GM21723 (cell line): ENCODE results near the gene MAPT.
"Not testable (repeated sequence)": the region's sequence is repeated elsewhere in the genome, so short reads cannot be mapped to it uniquely, and the experiment has no call there.

Source experiments
- ATAC-seq: cut with Tn5 transposase; IDR thresholded peaks from one replicate; pipeline ENCODE4 v1.9.1; 2021; ENCODE audit warnings: mild to moderate bottlenecking, moderate library complexity; ENCODE audit not compliant: unreplicated experiment

The MAPT gene

GRCh38 chr17:46002973-46003316 lies 108.6 kb downstream of the MAPT start:
- no peak for ATAC-seq

DNA sequence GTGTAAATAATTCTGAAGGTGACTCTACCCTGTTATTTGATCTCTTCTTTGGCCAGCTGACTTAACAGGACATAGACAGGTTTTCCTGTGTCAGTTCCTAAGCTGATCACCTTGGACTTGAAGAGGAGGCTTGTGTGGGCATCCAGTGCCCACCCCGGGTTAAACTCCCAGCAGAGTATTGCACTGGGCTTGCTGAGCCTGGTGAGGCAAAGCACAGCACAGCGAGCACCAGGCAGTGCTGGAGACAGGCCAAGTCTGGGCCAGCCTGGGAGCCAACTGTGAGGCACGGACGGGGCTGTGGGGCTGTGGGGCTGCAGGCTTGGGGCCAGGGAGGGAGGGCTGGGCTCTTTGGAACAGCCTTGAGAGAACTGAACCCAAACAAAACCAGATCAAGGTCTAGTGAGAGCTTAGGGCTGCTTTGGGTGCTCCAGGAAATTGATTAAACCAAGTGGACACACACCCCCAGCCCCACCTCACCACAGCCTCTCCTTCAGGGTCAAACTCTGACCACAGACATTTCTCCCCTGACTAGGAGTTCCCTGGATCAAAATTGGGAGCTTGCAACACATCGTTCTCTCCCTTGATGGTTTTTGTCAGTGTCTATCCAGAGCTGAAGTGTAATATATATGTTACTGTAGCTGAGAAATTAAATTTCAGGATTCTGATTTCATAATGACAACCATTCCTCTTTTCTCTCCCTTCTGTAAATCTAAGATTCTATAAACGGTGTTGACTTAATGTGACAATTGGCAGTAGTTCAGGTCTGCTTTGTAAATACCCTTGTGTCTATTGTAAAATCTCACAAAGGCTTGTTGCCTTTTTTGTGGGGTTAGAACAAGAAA lies 109.8 kb downstream of the MAPT start:
- ATAC-seq, result no peak

GRCh38 chr17:46006082-46006481 lies 111.7 kb downstream of the MAPT start:
- ATAC-seq, result not testable (repeated sequence)

DNA sequence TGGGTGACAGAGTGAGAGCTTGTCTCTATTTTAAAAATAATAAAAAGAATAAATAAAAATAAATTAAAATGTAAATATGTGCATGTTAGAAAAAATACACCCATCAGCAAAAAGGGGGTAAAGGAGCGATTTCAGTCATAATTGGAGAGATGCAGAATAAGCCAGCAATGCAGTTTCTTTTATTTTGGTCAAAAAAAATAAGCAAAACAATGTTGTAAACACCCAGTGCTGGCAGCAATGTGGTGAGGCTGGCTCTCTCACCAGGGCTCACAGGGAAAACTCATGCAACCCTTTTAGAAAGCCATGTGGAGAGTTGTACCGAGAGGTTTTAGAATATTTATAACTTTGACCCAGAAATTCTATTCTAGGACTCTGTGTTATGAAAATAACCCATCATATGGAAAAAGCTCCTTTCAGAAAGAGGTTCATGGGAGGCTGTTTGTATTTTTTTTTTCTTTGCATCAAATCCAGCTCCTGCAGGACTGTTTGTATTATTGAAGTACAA lies 113.2 kb downstream of the MAPT start:
- no peak for ATAC-seq

DNA sequence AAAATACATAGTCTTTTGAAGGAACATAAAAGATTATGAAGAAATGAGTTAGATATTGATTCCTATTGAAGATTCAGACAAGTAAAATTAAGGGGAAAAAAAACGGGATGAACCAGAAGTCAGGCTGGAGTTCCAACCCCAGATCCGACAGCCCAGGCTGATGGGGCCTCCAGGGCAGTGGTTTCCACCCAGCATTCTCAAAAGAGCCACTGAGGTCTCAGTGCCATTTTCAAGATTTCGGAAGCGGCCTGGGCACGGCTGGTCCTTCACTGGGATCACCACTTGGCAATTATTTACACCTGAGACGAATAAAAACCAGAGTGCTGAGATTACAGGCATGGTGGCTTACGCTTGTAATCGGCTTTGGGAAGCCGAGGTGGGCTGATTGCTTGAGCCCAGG lies 114.2 kb downstream of the MAPT start:
- ATAC-seq, result no peak

DNA sequence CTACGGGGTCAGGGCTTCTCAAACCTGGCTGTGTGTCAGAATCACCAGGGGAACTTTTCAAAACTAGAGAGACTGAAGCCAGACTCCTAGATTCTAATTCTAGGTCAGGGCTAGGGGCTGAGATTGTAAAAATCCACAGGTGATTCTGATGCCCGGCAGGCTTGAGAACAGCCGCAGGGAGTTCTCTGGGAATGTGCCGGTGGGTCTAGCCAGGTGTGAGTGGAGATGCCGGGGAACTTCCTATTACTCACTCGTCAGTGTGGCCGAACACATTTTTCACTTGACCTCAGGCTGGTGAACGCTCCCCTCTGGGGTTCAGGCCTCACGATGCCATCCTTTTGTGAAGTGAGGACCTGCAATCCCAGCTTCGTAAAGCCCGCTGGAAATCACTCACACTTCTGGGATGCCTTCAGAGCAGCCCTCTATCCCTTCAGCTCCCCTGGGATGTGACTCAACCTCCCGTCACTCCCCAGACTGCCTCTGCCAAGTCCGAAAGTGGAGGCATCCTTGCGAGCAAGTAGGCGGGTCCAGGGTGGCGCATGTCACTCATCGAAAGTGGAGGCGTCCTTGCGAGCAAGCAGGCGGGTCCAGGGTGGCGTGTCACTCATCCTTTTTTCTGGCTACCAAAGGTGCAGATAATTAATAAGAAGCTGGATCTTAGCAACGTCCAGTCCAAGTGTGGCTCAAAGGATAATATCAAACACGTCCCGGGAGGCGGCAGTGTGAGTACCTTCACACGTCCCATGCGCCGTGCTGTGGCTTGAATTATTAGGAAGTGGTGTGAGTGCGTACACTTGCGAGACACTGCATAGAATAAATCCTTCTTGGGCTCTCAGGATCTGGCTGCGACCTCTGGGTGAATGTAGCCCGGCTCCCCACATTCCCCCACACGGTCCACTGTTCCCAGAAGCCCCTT lies 115.6 kb downstream of the MAPT start:
- no peak for ATAC-seq

DNA sequence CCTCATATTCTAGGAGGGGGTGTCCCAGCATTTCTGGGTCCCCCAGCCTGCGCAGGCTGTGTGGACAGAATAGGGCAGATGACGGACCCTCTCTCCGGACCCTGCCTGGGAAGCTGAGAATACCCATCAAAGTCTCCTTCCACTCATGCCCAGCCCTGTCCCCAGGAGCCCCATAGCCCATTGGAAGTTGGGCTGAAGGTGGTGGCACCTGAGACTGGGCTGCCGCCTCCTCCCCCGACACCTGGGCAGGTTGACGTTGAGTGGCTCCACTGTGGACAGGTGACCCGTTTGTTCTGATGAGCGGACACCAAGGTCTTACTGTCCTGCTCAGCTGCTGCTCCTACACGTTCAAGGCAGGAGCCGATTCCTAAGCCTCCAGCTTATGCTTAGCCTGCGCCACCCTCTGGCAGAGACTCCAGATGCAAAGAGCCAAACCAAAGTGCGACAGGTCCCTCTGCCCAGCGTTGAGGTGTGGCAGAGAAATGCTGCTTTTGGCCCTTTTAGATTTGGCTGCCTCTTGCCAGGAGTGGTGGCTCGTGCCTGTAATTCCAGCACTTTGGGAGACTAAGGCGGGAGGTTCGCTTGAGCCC lies 116.3 kb downstream of the MAPT start:
- ATAC-seq, result no peak

DNA sequence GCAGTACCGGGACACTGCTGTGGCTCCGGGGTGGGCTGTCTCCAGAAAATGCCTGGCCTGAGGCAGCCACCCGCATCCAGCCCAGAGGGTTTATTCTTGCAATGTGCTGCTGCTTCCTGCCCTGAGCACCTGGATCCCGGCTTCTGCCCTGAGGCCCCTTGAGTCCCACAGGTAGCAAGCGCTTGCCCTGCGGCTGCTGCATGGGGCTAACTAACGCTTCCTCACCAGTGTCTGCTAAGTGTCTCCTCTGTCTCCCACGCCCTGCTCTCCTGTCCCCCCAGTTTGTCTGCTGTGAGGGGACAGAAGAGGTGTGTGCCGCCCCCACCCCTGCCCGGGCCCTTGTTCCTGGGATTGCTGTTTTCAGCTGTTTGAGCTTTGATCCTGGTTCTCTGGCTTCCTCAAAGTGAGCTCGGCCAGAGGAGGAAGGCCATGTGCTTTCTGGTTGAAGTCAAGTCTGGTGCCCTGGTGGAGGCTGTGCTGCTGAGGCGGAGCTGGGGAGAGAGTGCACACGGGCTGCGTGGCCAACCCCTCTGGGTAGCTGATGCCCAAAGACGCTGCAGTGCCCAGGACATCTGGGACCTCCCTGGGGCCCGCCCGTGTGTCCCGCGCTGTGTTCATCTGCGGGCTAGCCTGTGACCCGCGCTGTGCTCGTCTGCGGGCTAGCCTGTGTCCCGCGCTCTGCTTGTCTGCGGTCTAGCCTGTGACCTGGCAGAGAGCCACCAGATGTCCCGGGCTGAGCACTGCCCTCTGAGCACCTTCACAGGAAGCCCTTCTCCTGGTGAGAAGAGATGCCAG lies 117.6 kb downstream of the MAPT start:
- ATAC-seq, result no peak

DNA sequence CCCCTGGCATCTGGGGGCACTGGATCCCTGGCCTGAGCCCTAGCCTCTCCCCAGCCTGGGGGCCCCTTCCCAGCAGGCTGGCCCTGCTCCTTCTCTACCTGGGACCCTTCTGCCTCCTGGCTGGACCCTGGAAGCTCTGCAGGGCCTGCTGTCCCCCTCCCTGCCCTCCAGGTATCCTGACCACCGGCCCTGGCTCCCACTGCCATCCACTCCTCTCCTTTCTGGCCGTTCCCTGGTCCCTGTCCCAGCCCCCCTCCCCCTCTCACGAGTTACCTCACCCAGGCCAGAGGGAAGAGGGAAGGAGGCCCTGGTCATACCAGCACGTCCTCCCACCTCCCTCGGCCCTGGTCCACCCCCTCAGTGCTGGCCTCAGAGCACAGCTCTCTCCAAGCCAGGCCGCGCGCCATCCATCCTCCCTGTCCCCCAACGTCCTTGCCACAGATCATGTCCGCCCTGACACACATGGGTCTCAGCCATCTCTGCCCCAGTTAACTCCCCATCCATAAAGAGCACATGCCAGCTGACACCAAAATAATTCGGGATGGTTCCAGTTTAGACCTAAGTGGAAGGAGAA lies 118.2 kb downstream of the MAPT start:
- no peak for ATAC-seq

- ATAC-seq, result no peak
Measured at GRCh38 chr17:46013127-46013501, 118.8 kb downstream of the MAPT start.

DNA sequence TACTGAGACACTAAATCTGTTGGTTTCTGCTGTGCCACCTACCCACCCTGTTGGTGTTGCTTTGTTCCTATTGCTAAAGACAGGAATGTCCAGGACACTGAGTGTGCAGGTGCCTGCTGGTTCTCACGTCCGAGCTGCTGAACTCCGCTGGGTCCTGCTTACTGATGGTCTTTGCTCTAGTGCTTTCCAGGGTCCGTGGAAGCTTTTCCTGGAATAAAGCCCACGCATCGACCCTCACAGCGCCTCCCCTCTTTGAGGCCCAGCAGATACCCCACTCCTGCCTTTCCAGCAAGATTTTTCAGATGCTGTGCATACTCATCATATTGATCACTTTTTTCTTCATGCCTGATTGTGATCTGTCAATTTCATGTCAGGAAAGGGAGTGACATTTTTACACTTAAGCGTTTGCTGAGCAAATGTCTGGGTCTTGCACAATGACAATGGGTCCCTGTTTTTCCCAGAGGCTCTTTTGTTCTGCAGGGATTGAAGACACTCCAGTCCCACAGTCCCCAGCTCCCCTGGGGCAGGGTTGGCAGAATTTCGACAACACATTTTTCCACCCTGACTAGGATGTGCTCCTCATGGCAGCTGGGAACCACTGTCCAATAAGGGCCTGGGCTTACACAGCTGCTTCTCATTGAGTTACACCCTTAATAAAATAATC lies 119.3 kb downstream of the MAPT start:
- no peak for ATAC-seq

- not testable (repeated sequence) for ATAC-seq
Measured at GRCh38 chr17:46019408-46019925, 125.1 kb downstream of the MAPT start.

DNA sequence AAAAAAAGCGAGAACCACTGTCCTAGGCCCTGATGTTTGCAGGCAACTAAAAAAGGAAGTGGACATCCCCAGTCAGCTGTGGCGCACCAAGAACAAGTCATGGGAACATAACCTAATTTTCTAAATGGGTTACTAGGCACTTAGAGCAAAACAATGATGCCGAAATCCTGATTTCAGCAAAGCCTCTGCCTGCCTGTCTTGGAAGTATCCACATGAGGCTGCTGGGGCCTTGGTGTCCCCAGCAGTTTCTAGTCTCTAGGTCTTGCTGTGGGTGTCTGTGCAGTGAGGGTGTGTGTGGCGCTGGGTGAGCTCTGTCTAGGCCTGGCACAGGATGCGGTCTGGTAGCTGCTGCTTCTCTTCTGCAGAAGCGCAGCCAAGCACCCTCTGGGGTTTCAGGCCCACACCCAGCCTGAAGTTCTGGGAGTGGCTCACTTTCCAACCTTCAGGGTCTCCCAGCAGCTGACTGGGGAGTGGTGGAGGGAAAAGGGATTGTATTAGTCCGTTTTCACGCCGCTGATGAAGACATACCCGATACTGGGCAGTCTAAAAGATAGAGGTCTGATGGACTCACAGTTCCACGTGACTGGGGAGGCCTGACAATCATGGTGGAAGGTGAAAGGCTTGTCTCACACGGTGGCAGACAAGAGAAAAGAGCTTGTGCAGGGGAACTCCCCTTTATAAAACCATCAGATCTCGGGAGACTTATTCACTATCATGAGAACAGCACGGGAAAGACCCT lies 125.8 kb downstream of the MAPT start:
- no peak for ATAC-seq

DNA sequence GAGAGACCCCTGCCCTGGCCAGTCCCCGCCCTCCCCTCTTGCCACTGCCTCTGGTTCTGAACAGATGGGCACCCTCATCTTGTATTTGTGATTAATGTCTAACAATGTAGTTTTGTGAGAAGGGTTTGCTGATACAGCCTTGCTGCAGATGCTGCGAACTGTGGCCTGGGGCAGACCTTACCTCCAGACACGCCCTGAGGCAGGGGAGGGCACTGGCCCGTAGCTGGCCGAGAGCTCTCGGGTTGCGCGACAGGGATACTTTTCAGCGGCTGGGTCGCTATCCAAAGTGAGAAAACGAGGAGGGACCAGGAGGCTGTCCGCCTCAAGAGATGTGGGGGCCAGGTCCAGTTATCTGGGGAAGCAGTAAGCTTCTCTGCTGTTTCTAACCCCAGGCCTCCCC lies 126.6 kb downstream of the MAPT start:
- ATAC-seq, result no peak

- not testable (repeated sequence) for ATAC-seq
Measured at GRCh38 chr17:46023366-46023765, 129.0 kb downstream of the MAPT start.

- ATAC-seq, result no peak
Measured at GRCh38 chr17:46023783-46024388, 129.5 kb downstream of the MAPT start.

GRCh38 chr17:46024590-46024989 lies 130.2 kb downstream of the MAPT start:
- no peak for ATAC-seq

GRCh38 chr17:46025060-46025459 lies 130.7 kb downstream of the MAPT start:
- ATAC-seq, result no peak
